Small intestine (tissue), 7 donors: ENCODE data around the gene PYY. TPM values are rescaled to one million over a fixed set of nuclear protein-coding genes. Genes with fewer than 3 reads are reported as not detected.
"Not testable (repeated sequence)": the region's sequence is repeated elsewhere in the genome, so short reads cannot be mapped to it uniquely, and the experiment has no call there.

Source experiments
- DNase-seq, 2 donors: peaks; one replicate each; pipeline versions ENCODE4 v3.0.0 to v3.0.0-alpha.2; 2013
- FAIRE-seq: peaks from 2 replicates; lab custom pipeline; 2012; peaks lifted over from hg19 to GRCh38; lab: Jason Lieb, UNC
- H3K27ac ChIP-seq, 3 donors: one replicate each; pipeline ENCODE4 v1.5.1; 2013; ENCODE audit warnings: low read length in 2 of 3, mild to moderate bottlenecking in 2 of 3, control low read depth in 1 of 3, inconsistent platforms in 1 of 3, low read depth in 1 of 3, moderate library complexity in 1 of 3
- H3K27me3 ChIP-seq, 3 donors: one replicate each; pipeline ENCODE4 v1.6.1; 2013; ENCODE audit warnings: low read length in 3 of 3, inconsistent platforms in 1 of 3; ENCODE audit not compliant: control insufficient read depth in 3 of 3, insufficient read depth in 3 of 3
- H3K36me3 ChIP-seq, 3 donors: one replicate each; pipeline ENCODE4 v1.6.1; 2013; ENCODE audit warnings: low read length in 3 of 3, inconsistent platforms in 1 of 3, low read depth in 1 of 3, mild to moderate bottlenecking in 1 of 3, moderate library complexity in 1 of 3; ENCODE audit not compliant: control insufficient read depth in 3 of 3, insufficient read depth in 2 of 3
- H3K4me1 ChIP-seq, 3 donors: one replicate each; pipeline ENCODE4 v1.6.1; 2013; ENCODE audit warnings: low read length in 2 of 3, inconsistent platforms in 1 of 3, low read depth in 1 of 3, mild to moderate bottlenecking in 1 of 3, moderate library complexity in 1 of 3; ENCODE audit not compliant: control insufficient read depth in 3 of 3, insufficient read depth in 2 of 3
- H3K4me3 ChIP-seq, 3 donors: one replicate each; pipeline ENCODE4 v1.5.1; 2013; ENCODE audit warnings: low read length in 3 of 3, control low read depth in 1 of 3, inconsistent platforms in 1 of 3, low read depth in 1 of 3, mild to moderate bottlenecking in 1 of 3, moderate library complexity in 1 of 3
- H3K9me3 ChIP-seq, 2 donors: one replicate each; pipeline ENCODE4 v1.6.1; 2013; ENCODE audit warnings: low read depth in 1 of 2, low read length in 1 of 2; ENCODE audit not compliant: control insufficient read depth in 2 of 2, insufficient read depth in 1 of 2
- WGBS, 3 donors: extraction: QIAGEN DNeasy Blood & Tissue Kit; methylation state at CpG; one replicate each; pipeline ENCODE4 v1.1.7; 2013; 5-methylcytosine and 5-hydroxymethylcytosine counted together
- polyA plus RNA-seq, 4 donors: library from polyadenylated mRNA; stranded (reverse) in 3 of 4; unstranded in 1 of 4; fragments of 200-250 nt in 3 of 4; fragments of 120-200 nt in 1 of 4; gene quantifications; one replicate each; pipeline versions ENCODE4 v1.2.1 to v1.2.3, GENCODE V29; 2013
- donor health status: healthy with polysubstance abuse.
- donor health status: control.
- donor health status: control.
- donor health status: Bipolar disorder and iron deficiency.
- donor health status: healthy.

PYY gene
- polyA plus RNA-seq, 4 donors = 1.8 to 192 (median 10.5) TPM; not detected in 1

DNA sequence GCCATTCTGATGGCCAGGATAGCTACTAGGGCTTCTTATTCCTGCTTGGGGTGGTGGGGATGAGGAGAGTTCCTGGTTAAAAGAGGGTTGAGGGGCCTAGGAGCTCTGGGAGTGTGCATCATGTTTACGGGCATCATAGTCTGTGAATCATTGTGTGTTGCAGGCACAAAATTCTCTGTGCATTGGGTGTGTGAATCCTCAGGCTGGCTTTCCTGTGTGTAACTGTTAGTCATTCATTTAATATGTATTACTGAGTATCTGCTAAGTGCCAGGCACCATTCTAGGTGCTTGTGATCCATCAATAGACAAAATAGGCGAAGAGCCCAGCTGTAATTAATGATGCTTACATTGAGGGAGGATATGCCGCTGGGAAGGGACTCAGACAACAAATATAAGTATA is 17.3 kb downstream of the PYY start:
- peaks cover 0 to 13% (median 0%) of the 10 kb centered on the region in 3 donors for H3K36me3 ChIP-seq
- no peak overlapping the region for H3K4me3 ChIP-seq
- peaks cover 0 to 12% (median 0%) of the 10 kb centered on the region in 3 donors for H3K4me1 ChIP-seq
- 83 to 93% (median 85%) methylated on average over 3 of the region's 3 CpGs for WGBS, 3 donors
- H3K9me3 ChIP-seq = no peaks in the 10 kb centered on the region
- H3K27ac ChIP-seq = no peak overlapping the region
- peaks cover 0 to 20% (median 0%) of the 10 kb centered on the region in 3 donors for H3K27me3 ChIP-seq
- FAIRE-seq (no peak), DNase-seq (no peak)

DNA sequence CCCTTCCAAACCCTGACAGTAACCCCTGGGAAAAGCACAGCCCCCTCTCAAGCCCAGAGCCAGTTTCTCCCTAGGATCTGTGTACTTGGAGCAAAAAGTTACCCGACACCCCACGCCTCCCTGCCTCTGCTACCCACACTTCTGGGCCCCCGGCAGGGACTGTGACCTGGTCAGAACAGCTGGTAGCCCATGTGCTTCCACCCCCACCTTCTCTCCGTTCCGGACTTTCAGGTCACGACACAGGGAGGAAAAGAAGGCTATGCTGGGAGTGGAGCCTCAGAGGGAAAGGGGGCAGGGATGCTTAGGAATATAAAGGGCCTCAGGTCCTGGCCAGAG is 17.8 kb downstream of the PYY start:
- FAIRE-seq (no peak), DNase-seq (no peak)
- no peaks in the 10 kb centered on the region for H3K9me3 ChIP-seq
- no peak overlapping the region for H3K4me3 ChIP-seq
- H3K4me1 ChIP-seq = peaks cover 0 to 16% (median 0%) of the 10 kb centered on the region in 3 donors
- peaks cover 0 to 20% (median 0%) of the 10 kb centered on the region in 3 donors for H3K27me3 ChIP-seq
- WGBS, 3 donors = 78 to 93% (median 92%) methylated on average over 6 of the region's 6 CpGs
- no peak overlapping the region for H3K27ac ChIP-seq
- H3K36me3 ChIP-seq = peaks cover 0 to 13% (median 0%) of the 10 kb centered on the region in 3 donors

DNA sequence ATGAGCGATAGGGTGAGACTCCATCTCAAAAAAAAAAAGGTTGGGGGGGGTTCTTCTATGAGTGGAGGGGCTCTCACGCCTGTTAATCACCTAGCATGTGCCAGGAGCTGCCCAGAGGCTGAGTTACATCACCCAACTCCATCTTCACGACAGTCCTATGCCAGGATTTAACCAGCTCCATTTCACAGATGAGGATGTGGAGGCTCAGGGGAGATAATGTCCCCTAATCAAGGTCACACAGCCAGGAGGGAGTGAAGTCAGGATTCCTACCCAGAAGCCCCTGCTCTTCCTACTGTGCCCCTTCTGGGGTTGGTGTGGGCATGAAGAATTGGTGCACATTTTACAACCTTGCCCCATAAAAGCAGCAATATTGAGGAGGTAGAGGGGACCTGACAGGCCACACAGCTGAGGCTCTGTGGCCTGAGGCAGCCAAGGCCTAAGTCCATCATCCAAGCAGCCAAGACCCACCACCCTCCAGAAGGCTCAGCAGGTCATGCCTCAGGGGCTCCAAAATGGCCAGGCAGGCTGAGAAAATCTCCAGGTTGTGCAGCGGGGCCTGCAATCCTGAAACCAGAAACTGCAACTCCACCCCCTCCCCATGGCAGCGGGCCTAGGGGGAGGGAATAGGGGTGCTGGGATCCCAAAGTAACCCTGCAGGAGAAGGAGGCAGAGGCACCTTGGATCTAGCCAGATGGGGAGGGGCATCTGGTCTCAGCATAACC is 18.4 kb downstream of the PYY start:
- DNase-seq (no peak), FAIRE-seq (no peak)
- H3K27me3 ChIP-seq = peaks cover 0 to 20% (median 0%) of the 10 kb centered on the region in 3 donors
- H3K9me3 ChIP-seq = no peaks in the 10 kb centered on the region
- no peak overlapping the region for H3K4me3 ChIP-seq
- H3K36me3 ChIP-seq = peaks cover 0 to 13% (median 0%) of the 10 kb centered on the region in 3 donors
- WGBS, 3 donors = 75 to 93% (median 91%) methylated on average over 5 of the region's 5 CpGs
- H3K27ac ChIP-seq = no peak overlapping the region
- H3K4me1 ChIP-seq = peaks cover 0 to 22% (median 0%) of the 10 kb centered on the region in 3 donors

DNA sequence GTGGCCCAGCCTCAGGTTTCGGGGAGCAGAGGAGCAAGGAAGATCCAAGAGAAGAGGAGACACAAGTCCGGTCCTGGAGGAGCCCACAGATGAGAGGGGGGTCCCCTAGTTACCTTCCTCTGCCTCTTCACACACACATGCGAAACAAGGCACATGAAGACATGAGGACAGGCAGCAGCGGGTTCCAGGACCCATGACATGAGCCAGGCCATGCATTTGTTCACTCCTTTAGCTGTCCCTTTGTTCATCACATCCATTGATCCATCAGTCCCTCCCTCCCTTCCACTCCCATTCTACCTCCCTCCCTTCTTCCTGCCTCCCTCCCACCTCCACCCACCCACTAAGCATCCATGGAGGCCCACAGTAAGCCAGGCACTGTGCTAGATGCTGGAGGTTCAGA is 20.8 kb downstream of the PYY start:
- DNase-seq (no peak), FAIRE-seq (no peak)
- peaks cover 0 to 41% (median 3%) of the 10 kb centered on the region in 3 donors for H3K4me1 ChIP-seq
- no peaks in the 10 kb centered on the region for H3K9me3 ChIP-seq
- peaks cover 0 to 9% (median 0%) of the 10 kb centered on the region in 3 donors for H3K27me3 ChIP-seq
- no peak overlapping the region for H3K27ac ChIP-seq
- WGBS, 3 donors = 91 to 98% (median 92%) methylated on average over 4 of the region's 4 CpGs
- no peak overlapping the region for H3K4me3 ChIP-seq
- peaks cover 0 to 13% (median 0%) of the 10 kb centered on the region in 3 donors for H3K36me3 ChIP-seq

DNA sequence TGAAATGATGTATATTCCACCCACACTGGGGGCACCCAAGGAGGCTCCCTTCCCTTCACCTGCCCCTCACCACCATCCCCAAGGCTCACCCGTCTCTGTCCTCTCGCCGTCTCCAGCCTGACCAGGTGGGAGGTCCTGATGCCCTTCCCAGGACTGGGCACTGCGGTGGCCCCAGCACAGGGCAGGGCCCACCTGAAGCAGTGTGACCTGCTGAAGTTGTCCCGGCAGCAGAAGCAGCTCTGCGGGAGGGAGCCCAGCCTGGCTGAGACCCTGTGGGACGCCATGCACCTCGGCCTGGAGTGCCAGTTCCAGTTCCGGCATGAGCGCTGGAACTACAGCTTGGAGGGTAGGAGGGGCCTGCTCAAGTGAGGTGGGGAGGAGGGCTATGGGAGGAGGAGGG is 21.4 kb downstream of the PYY start:
- H3K36me3 ChIP-seq = peaks cover 0 to 13% (median 0%) of the 10 kb centered on the region in 3 donors
- H3K27ac ChIP-seq = no peak overlapping the region
- DNase-seq = no peak
- H3K4me3 ChIP-seq = no peak overlapping the region
- WGBS, 3 donors = 88 to 97% (median 94%) methylated on average over 10 of the region's 10 CpGs
- peaks cover 0 to 42% (median 3%) of the 10 kb centered on the region in 3 donors for H3K4me1 ChIP-seq
- H3K27me3 ChIP-seq = peaks cover 0 to 6% (median 0%) of the 10 kb centered on the region in 3 donors
- FAIRE-seq = no peak
- no peaks in the 10 kb centered on the region for H3K9me3 ChIP-seq

DNA sequence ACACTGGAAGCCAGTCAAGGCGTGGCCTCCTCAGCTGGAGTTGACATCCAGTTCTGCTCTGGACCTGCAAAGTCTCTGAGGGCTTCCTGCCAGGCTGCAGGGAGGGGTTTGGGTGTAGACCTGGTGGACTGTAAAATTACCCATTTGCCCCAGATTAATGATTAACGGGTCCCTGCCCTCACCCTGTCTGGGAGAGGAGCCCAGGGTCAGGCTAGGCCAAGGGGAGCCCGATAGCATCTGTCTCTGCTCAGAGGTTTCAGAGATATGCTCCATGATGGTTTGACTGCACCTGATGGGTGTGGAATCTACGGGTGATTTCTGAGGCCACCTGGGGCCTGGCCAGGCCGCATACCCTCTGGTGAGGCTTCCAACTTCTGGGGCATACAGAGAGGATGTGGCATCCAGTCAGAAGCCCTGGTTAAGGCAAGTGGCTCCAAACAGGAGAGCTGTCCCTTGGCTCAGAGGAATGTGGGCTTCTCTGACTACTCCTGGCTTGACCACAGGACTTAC is 22.6 kb downstream of the PYY start:
- H3K4me3 ChIP-seq = no peak overlapping the region
- no peaks in the 10 kb centered on the region for H3K9me3 ChIP-seq
- peaks cover 0 to 7% (median under 1%) of the 10 kb centered on the region in 3 donors for H3K27me3 ChIP-seq
- peak overlapping the region in 1 of 3 donors; percentile 58 for H3K27ac ChIP-seq
- H3K36me3 ChIP-seq = peaks cover 0 to 13% (median 0%) of the 10 kb centered on the region in 3 donors
- peak; percentile 90 to 93 for DNase-seq
- 16 to 59% (median 33%) methylated on average over 5 of the region's 5 CpGs for WGBS, 3 donors
- peaks cover 0 to 52% (median 3%) of the 10 kb centered on the region in 3 donors for H3K4me1 ChIP-seq
- FAIRE-seq = no peak

DNA sequence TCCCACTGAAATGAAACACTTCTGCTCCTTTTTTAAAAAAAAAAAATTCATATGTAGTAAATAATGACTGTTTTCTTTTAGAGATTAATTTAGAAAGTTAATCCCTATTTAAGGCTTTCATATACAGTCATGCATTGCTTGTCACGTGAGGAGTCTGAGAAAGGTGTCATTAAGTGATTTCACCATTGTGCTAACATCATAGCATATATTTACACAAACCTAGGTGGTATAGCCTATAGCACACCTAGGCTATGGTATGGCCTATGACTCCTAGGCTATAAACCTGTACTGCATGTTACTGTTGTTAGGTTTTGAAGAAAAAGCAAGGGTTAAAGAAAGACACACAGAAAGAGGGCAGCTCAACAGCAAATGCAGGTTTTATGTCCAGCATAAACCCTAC is 25.1 kb downstream of the PYY start:
- WGBS, 3 donors = 48 to 59% (median 52%) methylated on average over 1 of the region's 1 CpG
- Histone ChIP-seq H3K36me3 (peaks cover 0 to 8% (median 0%) of the 10 kb centered on the region in 3 donors), H3K4me1 (peaks cover 0 to 75% (median 3%) of the 10 kb centered on the region in 3 donors), H3K27me3 (peaks cover 0 to 7% (median 4%) of the 10 kb centered on the region in 3 donors), H3K9me3 (no peaks in the 10 kb centered on the region), H3K27ac (peak overlapping the region in 1 of 3 donors; percentile 80), H3K4me3 (no peak overlapping the region)
- FAIRE-seq = no peak
- peak in 1 of 2 donors; percentile 75 for DNase-seq

DNA sequence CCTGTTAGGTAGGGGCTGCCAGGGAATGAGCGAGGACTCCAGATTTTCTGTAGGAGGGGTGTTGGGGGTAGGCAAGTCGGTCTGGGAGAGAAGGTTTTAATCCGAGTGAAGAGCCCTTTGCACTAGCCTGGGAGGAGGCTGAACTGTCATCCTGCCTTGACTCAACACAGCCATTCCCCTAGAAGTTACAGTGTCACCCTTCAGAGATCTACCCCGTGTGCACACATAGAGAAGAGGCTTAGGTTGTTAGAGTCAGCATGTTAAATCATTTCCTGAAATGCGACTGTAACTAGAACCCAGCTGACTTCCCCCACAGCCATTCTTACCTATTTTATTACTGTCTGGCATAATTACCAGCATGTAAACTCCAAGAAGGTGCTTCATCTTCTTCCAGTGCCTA is 25.8 kb downstream of the PYY start:
- peak in 1 of 2 donors; percentile 42 for DNase-seq
- WGBS, 3 donors = 17 to 36% (median 28%) methylated on average over 5 of the region's 5 CpGs
- not testable (repeated sequence) for H3K36me3 ChIP-seq, H3K27me3 ChIP-seq, H3K9me3 ChIP-seq, FAIRE-seq
- peak overlapping the region in 1 of 3 donors; percentile 80 for H3K27ac ChIP-seq
- H3K4me1 ChIP-seq = peaks cover 0 to 81% (median 3%) of the 10 kb centered on the region in 3 donors
- peak overlapping the region in 1 of 3 donors; percentile 38 for H3K4me3 ChIP-seq
